SJCRH30 (cell line): ENCODE data around the gene SACS. TPM values are rescaled to one million over a fixed set of nuclear protein-coding genes. Genes with fewer than 3 reads are reported as not detected.

Experiments
- DNase-seq, 2 experiments: peaks; one replicate each; pipeline ENCODE4 v3.0.0-alpha.2; 2015 to 2020
- H3K27ac ChIP-seq: fragments of 250-450 bp; sonication (Bioruptor Pico); 2 replicates; pipeline ENCODE4 v1.5.1; 2020; ENCODE audit warnings: mild to moderate bottlenecking, moderate library complexity
- H3K27me3 ChIP-seq: fragments of 250-450 bp; sonication (Bioruptor Pico); 2 replicates; pipeline ENCODE4 v1.5.1; 2020; ENCODE audit warnings: mild to moderate bottlenecking, moderate library complexity
- H3K36me3 ChIP-seq: fragments of 250-450 bp; sonication (Bioruptor Pico); 2 replicates; pipeline ENCODE4 v1.5.1; 2020; ENCODE audit warnings: mild to moderate bottlenecking, moderate library complexity
- H3K4me1 ChIP-seq: fragments of 250-450 bp; sonication (Bioruptor Pico); 2 replicates; pipeline ENCODE4 v1.5.1; 2020; ENCODE audit warnings: mild to moderate bottlenecking, moderate library complexity
- H3K4me3 ChIP-seq: fragments of 250-450 bp; sonication (Bioruptor Pico); 2 replicates; pipeline ENCODE4 v1.5.1; 2020; ENCODE audit warnings: mild to moderate bottlenecking, moderate library complexity
- H3K9me3 ChIP-seq: fragments of 250-450 bp; sonication (Bioruptor Pico); replicated peaks from 2 replicates; pipeline ENCODE4 v1.5.1; 2020; ENCODE audit warnings: mild to moderate bottlenecking, moderate library complexity
- total RNA-seq: library from RNA; depleted of rRNA; stranded (reverse); fragments of >200 nt; shearing (Covaris generic); gene quantifications from 2 replicates; pipeline ENCODE4 v1.2.3, GENCODE V29; 2014

The SACS gene
- total RNA-seq, 1 experiment from 2014 or later = 107 TPM

DNA sequence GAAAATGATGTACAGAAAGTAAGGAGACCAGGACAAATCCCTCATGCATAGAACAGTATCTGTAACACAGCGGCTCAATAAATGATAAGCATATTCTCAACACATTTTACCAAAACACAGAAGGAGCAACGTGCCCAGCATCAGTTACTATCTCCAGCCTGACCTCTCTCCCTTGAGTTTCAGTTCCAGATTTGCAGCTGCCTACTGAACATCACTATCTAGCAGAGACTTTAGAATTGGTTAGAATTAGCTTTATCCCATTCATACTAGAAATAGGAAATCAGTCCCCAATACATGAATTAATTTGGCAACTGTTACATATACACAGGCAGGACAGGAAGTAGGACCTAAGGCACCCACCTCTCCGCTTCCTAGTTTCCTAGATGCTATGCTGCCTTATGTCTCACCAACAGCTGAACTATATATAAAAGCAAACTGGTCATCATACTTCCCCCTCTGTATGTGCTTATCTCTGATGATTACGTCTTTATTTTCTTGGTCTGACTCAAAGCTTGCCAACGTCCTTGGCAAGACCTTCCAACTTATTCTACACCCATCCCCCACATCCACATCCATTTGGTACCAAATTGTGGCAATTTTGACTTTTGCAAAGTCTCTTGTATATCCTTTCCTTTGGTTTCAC lies 61.1 kb downstream of the SACS start:
- H3K27me3 ChIP-seq = no peaks in the 10 kb centered on the region
- no peak for DNase-seq
- peaks cover 59% of the 10 kb centered on the region for H3K36me3 ChIP-seq
- peaks cover 28% of the 10 kb centered on the region for H3K4me1 ChIP-seq
- no peak overlapping the region for H3K4me3 ChIP-seq
- no peak overlapping the region for H3K27ac ChIP-seq
- no peaks in the 10 kb centered on the region for H3K9me3 ChIP-seq

DNA sequence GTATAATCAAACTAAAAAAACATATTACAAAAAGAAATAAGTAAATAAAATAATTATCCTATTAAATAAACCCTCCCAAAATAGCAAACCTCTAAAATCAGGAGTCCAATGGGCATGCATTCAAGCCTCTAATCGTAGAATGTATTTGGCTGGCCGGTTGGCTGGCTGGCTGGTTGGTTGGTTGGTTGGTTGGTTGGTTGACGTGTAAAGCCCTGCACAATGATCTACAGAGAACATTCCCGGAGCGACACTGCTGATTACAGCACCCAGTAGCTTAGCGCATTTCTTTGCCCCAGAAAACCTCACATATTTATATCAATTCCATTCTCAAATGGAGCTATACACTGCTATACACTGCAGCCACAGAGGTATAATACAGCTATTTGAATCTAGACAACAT lies 65.6 kb downstream of the SACS start:
- DNase-seq = no peak
- Histone ChIP-seq H3K4me1 (peaks cover 8% of the 10 kb centered on the region; the same call in 1 of the 2 replicates), H3K27ac (no peak overlapping the region), H3K27me3 (no peaks in the 10 kb centered on the region), H3K9me3 (no peaks in the 10 kb centered on the region), H3K4me3 (no peak overlapping the region), H3K36me3 (peaks cover 100% of the 10 kb centered on the region)

DNA sequence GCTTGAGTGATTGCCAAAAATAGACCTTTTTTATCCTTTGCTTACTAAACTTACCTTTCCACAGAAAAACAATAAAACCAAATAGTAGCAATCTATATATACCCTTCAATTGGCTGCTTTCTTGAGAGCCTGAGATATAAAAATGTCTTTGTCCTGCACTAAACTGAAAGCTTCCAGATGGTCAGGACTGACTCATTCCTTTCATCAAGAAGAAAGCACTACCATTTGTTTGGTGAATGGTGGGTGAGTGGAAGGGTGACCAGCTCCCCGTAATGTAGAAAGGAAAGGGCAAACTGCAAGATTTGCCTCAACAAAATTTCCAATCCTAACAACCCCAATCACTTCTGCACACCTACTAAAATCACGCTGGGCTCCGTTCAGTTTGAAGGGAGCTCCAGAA lies 67.8 kb downstream of the SACS start:
- Histone ChIP-seq H3K4me1 (no peaks in the 10 kb centered on the region), H3K27me3 (no peaks in the 10 kb centered on the region), H3K4me3 (no peak overlapping the region), H3K9me3 (no peaks in the 10 kb centered on the region), H3K27ac (no peak overlapping the region), H3K36me3 (peaks cover 96% of the 10 kb centered on the region)
- DNase-seq = no peak

DNA sequence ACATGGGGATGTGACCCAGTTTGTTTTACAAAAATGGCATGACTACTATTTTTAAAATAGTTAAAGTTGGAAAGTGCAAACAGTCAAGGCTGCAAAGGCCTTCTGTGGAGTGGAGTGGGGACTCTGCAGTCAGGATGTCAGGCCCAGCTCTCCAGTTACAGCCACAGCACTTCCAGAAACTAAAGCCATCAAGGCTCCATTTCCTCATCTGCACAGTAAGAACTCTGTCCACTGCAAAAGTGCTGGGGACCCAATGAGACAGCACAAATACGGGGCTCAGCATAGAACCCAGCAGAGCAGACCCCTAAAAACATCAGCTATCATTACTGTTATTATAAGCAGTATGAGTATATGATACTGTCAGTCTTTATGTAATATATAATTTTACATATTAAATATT lies 73.6 kb downstream of the SACS start:
- Histone ChIP-seq H3K36me3 (peaks cover 93% of the 10 kb centered on the region), H3K27ac (no peak overlapping the region), H3K27me3 (no peaks in the 10 kb centered on the region), H3K4me3 (no peak overlapping the region), H3K9me3 (no peaks in the 10 kb centered on the region), H3K4me1 (no peaks in the 10 kb centered on the region)
- DNase-seq = no peak

DNA sequence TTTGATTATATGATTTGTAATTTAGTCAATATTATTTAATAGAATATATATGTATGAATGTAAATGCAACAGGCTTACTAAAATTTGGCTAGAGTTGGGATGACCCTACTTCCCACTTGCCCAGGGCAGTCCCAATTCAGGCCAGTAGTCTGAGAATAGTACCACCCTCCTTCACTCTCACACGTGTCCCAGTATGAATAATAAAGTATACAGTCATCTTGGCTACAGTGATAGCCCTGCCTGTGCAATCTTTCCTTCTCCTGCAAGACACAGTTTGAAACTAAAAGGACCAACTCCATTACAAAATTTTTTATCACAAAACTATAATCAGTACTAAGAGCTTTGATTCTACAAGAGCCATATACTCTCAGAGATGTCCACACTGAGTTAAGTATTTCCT lies 76.2 kb downstream of the SACS start:
- peaks cover 92% of the 10 kb centered on the region for H3K36me3 ChIP-seq
- H3K9me3 ChIP-seq = no peaks in the 10 kb centered on the region
- no peaks in the 10 kb centered on the region for H3K27me3 ChIP-seq
- DNase-seq = no peak
- no peak overlapping the region for H3K27ac ChIP-seq
- no peak overlapping the region for H3K4me3 ChIP-seq
- H3K4me1 ChIP-seq = no peaks in the 10 kb centered on the region

DNA sequence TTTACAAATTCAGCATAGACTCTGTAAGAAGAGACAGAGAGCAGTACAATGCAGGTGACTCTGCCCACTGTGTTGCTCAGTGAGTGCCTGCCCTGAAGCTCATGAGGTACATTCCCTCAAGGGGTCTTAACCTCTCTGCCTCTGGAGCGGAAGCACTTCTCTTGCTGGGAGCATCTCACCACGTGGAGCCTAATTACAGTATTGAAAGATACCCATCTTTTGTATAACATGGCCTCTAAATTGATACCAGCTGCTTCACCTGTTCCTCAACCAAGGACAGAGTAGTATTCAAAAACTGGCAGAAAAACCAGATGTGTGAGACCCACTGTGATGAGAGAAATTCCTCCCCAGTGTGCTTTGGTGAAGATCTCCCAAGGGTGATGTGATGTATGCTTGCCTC lies 77.1 kb downstream of the SACS start:
- Histone ChIP-seq H3K4me3 (no peak overlapping the region), H3K36me3 (peaks cover 94% of the 10 kb centered on the region), H3K4me1 (no peaks in the 10 kb centered on the region), H3K27me3 (no peaks in the 10 kb centered on the region), H3K27ac (no peak overlapping the region), H3K9me3 (no peaks in the 10 kb centered on the region)
- no peak for DNase-seq

DNA sequence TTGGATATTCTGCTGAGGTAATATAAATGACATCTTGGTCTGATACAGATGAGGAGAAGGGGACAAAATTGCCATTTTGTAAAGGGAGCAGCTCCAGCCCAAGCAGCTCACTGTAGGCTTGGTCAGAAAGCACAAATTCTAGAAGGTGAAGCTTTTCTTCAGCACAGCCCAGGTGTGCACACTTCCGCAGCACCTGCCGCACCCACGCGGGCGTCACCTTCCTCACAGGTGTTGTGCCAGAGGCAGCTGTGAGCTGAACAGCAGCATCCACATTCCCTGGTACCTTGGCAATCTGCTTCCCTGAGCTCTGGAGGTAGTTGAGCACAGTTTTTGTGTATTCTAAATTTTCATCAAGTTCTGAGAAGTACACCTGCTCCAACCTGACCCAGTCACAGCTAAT lies 79.0 kb downstream of the SACS start:
- DNase-seq = no peak
- H3K27ac ChIP-seq = no peak overlapping the region
- peaks cover 97% of the 10 kb centered on the region for H3K36me3 ChIP-seq
- no peaks in the 10 kb centered on the region for H3K27me3 ChIP-seq
- H3K4me3 ChIP-seq = no peak overlapping the region
- H3K4me1 ChIP-seq = no peaks in the 10 kb centered on the region
- no peaks in the 10 kb centered on the region for H3K9me3 ChIP-seq

DNA sequence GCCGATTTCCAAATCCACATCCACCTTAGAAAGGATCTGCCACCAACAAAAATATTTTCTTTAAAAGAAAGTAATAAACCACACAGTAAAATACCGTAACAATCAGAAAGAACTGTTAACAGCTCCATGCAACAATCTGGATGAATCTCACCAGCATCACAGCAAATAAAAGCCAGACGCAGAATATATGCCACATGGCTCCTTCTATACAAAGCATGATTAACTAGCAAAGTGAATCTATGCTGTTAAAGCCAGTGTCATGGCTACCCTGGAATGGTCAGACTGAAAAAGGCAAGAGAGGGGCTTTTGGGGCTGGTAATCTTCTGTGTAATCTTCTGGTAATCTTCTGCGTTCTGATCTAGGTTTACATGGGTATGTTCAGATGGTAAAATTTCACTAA lies 81.3 kb downstream of the SACS start:
- no peaks in the 10 kb centered on the region for H3K4me1 ChIP-seq
- no peak overlapping the region for H3K4me3 ChIP-seq
- no peak overlapping the region for H3K27ac ChIP-seq
- H3K9me3 ChIP-seq = no peaks in the 10 kb centered on the region
- DNase-seq = no peak
- H3K27me3 ChIP-seq = no peaks in the 10 kb centered on the region
- peaks cover 94% of the 10 kb centered on the region for H3K36me3 ChIP-seq

DNA sequence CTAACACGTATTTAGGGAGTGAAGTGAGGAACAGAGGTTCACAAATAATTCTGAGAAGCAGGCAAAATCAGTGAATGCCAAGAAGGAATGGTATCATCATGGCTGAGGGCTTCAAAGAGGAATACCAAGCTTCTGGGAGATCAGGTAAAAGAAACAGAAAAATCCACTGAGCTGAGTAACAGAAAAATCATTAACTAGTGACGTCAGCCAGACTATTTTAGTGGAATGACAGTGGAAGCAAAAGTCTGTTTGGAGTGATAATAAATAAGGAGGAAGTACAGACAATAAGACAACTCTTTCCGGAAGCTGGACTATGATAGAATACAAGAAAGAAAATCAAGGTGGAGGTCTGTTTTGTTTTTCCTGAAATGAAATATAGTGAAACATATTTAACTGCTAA lies 83.5 kb downstream of the SACS start:
- no peak for DNase-seq
- Histone ChIP-seq H3K9me3 (no peaks in the 10 kb centered on the region), H3K4me3 (no peak overlapping the region), H3K27me3 (no peaks in the 10 kb centered on the region), H3K27ac (no peak overlapping the region), H3K36me3 (peaks cover 93% of the 10 kb centered on the region), H3K4me1 (no peaks in the 10 kb centered on the region)

DNA sequence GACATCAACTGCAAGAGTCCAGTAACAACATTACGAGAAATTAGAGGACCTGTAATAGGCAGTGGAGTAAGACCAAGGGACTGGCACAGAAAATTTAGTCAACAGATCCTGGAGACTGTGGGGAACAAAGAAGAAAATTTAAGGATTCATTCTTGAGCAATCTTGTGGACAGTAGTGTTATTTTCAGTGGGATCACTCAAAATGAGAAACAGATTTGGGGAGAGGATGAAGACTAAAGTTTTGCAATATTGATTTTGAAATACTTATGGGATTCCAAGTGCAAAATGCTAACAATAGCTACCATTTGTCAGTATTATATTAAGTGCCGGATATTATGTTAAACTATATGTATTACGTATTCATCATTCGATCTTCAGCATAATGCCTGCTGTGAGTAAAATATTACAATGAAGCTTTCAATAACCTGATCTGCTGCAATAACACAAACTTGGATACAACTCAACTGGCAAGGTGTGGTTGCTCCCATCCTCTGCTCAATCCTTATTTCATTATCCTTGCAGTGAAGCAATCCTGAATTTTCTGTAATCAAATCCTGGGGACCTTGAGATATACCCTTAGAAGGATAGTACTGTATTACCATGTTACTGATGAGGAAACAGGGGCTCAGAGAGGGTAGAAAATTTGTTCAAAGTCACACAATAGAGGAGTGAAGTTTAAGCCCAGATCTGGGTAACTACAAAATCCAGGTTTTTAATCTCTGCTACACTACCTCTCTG lies 84.2 kb downstream of the SACS start:
- Histone ChIP-seq H3K27ac (no peak overlapping the region), H3K4me1 (no peaks in the 10 kb centered on the region), H3K27me3 (no peaks in the 10 kb centered on the region), H3K9me3 (no peaks in the 10 kb centered on the region), H3K36me3 (peaks cover 93% of the 10 kb centered on the region), H3K4me3 (no peak overlapping the region)
- DNase-seq = no peak

DNA sequence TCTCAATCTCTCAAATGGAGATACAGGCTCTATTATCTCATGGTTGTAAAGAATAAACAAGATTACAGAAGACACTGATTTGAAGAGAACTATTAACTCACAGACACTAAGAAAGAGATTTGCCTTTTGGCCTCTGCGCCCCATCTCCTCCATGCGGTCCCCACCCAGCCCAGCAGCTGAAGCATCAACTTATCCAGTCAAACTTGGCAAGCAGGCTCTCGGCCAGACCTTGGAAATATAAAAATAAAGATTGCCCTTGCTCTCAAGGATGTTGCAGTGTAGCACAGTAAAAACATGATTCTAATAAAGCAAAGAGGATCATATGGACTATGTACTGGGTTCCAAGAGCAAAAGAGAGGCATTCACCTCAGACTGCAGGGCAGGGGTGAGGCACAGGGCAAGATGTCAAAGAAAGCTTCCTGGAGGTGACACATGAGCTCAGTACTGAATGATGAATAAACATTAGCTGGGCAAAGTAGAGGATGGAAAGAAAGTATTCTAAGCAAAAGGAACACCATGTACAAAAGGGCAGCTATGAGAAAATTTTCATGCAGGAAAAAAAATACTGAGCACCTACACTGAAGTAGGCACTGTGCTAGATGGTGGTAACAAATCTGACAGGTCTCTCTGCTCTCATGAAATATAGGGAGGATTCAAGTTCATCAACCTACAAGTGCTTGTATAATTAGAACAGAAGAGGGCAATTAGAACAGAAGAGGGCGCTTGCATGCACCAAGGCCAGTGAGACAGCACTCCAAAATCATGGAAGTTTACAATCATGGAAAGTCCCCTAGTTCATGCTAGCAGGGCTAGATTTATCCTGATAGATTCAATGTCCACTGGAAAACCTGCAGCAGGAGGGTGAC lies 85.0 kb downstream of the SACS start:
- DNase-seq = no peak
- H3K36me3 ChIP-seq = peaks cover 93% of the 10 kb centered on the region

DNA sequence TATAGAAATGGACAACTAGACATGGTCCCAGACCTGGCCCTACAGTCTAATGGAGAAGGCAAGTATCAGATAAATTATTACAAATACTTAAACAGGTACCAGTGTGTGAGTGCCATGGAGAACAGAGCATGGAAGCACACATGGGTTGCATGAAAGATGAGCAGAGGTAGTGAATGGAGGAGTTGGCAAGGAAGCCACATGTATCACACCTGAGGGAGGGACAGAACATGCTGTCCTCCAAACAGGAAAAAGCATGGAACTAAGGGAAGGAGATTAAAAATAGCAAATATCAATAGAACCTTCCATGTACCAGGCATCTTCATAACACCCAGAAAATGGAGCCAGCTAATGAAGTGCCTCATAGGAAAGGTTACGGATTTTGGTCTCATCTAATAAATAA lies 85.9 kb downstream of the SACS start:
- Histone ChIP-seq H3K27me3 (no peaks in the 10 kb centered on the region), H3K27ac (no peak overlapping the region), H3K9me3 (no peaks in the 10 kb centered on the region), H3K4me1 (no peaks in the 10 kb centered on the region), H3K4me3 (no peak overlapping the region), H3K36me3 (peaks cover 96% of the 10 kb centered on the region)
- DNase-seq = no peak

More for the DNA sequence above, 85.0 kb downstream of the SACS start:
- Histone ChIP-seq H3K27ac (no peak overlapping the region), H3K4me1 (no peaks in the 10 kb centered on the region), H3K27me3 (no peaks in the 10 kb centered on the region), H3K4me3 (no peak overlapping the region), H3K9me3 (no peaks in the 10 kb centered on the region)

DNA sequence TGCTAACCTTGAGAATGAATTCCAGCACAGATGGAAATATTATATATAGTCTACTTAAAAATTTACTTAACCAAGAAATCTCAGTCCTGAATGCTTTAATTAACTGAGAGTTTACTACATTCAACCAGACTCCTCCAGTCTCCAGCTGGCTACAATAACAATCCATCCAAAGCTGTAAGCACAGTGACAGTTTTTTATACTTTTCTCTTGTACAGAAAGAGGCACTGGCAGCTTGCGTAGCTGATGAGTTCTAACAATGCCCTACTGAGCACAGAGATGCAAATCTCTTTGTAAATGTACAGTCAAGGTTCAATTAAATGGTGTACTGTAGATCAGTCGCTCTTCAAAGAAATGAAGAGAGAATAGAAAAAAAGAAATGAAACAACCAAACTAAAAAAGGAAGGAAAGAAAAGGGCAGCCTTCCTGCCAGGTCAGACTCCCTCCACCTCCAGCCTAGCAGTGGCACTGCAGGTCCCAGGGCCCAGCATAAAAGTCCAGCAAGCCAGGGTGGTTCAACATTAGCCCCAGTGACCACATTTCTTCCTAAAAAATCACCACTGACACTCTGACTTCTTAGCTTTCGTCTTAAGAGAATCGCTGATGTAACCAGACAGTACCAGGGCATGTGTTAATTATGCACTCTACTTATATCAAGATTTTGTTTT lies 88.4 kb downstream of the SACS start:
- no peaks in the 10 kb centered on the region for H3K27me3 ChIP-seq
- no peaks in the 10 kb centered on the region for H3K4me1 ChIP-seq
- H3K27ac ChIP-seq = no peak overlapping the region
- no peak for DNase-seq
- no peaks in the 10 kb centered on the region for H3K9me3 ChIP-seq
- H3K36me3 ChIP-seq = peaks cover 94% of the 10 kb centered on the region
- H3K4me3 ChIP-seq = no peak overlapping the region

DNA sequence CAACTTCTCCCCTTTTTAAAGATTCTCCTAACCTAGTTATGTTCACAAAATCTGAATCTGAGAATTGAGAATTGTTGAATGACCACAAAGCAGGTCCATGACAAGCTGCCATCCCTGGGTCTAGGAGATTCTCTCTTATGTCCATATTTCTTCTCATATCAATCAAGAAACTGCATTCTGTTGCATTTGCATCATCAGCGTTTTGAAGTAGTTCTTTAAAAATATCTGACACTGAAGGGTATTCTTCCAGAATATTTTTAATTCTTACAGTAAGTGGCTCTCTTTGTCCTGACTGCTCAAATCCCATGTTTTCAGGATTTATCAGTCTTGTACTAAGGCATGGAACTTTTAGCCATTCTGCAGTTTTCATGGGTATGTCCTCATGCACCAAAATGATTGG lies 94.3 kb downstream of the SACS start:
- no peak for DNase-seq
- Histone ChIP-seq H3K4me1 (no peaks in the 10 kb centered on the region), H3K36me3 (peaks cover 97% of the 10 kb centered on the region), H3K9me3 (peaks cover 3% of the 10 kb centered on the region), H3K4me3 (no peak overlapping the region), H3K27me3 (no peaks in the 10 kb centered on the region), H3K27ac (no peak overlapping the region)

DNA sequence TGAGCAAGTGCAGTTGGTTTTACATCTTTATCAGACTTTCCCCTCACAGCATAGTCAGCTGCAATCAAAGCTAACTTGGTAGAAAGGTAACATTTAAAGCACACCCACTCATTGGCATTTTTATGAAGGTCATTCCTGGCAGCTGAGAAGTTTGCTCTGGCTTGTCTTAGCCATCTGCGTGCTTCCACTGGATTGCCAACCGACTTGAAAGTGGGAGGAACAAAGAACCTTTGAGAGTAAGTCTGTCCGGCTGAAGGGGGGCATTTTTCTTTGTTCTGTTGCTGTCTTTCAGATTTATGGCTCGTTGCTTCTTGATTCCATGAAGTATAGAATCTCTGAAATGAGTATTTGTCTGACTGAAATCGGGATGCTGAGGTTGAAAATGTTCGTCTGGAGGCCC lies 103.1 kb downstream of the SACS start:
- H3K4me1 ChIP-seq = no peaks in the 10 kb centered on the region
- no peak for DNase-seq
- peaks cover 42% of the 10 kb centered on the region for H3K36me3 ChIP-seq
- no peak overlapping the region for H3K4me3 ChIP-seq
- H3K27me3 ChIP-seq = no peaks in the 10 kb centered on the region
- H3K27ac ChIP-seq = no peak overlapping the region
- H3K9me3 ChIP-seq = no peaks in the 10 kb centered on the region; the same call in 1 of the 2 replicates
